GM18511 (cell line): ENCODE results near the gene WFIKKN1.

ENCODE experiments used
- ATAC-seq: cut with Tn5 transposase; IDR thresholded peaks from one replicate; pipeline ENCODE4 v1.9.1; 2021; ENCODE audit warnings: mild to moderate bottlenecking, moderate library complexity; ENCODE audit not compliant: unreplicated experiment

WFIKKN1 gene

DNA sequence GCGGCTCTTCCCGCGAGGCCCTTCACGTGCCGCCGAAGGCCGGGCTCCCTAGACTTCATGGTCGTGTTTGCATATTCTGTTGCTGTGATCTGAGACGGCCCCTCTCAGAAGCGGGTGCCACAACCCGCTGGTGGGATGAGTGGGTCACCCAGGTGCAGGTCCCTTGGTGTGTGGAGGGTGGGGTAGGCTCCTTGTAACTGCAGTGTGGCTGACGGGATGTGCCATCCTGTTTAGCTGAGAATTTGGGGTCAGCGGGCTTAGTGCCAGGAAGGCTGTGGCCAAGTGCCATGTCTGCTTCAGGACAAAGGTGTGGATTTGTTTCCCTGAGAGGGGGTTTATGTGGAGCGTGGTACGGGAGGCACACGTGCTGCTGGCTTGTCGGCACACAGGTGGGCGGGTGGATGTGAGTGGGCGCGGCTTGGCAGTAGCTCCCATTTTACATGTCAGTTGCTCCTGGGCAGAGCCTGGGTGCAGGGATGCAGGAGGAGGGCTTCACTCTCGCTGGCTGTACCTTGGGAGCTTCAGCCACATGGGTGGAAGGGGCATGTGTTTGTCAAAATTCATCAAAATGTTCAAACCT, 9.2 kb upstream of the WFIKKN1 start:
- no peak for ATAC-seq

DNA sequence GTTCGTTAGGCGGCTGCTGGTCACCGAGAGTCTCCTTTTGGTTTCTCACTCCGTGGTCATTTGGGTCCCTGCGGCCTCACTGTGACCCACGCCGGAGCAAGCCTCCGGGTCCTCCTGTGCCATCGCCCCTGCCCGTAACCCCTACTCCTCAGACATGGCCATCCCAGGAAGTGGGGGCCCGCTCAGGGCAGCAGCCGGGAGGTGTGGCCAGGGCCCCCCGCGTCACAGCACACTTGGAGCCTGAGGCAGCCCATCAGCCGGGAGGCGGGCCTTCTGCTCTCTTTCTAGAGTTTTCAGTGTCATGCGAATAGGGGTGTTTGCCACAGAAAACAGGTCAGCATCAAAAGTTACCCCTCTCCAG, 7.9 kb upstream of the WFIKKN1 start:
- ATAC-seq, result no peak

DNA sequence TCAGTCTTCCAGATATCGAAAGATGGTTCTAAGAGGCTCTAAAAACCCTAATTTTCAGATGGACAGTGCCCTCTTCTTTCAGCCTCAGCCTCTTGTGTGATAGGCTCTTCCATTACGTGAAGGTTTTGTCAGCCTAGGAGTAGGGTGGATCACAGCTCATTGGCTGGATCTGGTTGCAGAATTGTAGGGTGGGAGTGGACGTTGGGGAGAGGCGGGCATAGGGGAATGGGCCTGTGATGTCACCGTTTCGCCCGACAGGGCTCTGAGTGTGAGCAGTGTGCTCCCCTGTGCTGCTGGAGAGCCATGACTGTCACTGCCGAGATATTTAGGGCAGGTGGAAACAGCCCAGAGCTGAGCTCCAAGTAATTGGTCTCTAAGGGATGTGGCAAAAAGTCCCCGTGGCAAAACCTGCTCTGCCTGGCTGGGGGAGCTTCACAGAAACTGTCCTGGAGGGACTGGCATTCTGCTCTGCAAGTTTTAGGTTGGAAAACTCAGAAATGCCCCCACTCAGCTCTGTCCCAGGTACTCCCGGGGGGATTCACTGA, 6.2 kb upstream of the WFIKKN1 start:
- ATAC-seq, result no peak

DNA sequence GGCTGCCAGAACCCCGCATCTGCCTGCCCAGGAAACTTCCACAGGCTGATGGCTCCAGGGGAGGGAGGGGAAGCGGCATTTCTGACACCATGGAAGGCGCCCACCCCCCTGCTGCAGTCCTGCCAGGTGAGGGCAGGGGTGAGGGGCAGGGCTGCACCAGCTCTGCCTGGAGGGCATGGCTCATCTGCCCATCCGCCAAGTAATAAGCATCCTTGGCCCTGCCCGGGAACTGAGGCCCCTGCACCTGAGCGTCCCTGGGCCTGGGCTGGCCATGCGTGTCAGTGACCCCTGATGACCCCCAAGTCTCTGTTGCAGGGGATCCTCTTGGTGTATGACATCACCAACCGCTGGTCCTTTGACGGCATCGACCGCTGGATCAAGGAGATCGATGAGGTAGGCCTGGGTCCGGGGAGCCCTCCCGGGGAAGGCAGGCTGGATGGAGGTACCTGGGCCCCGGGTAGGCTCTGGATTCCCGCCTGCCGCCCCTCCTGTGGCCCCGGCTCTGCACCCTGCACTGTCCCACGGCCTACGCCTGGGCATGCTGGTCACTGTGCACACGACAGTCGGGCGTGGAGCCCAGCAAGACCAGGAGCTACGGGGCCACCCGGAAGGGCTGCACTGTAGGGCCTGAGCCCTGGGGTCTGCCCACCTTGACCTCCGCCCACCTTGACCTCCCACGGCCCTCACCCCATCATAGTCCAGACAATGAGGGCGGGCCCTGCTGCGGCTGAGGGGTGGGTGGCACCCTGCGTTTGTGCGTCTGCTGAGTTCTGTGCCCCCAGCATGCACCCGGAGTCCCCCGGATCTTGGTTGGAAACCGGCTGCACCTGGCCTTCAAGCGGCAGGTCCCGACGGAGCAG, 5.4 kb upstream of the WFIKKN1 start:
- ATAC-seq, result no peak

DNA sequence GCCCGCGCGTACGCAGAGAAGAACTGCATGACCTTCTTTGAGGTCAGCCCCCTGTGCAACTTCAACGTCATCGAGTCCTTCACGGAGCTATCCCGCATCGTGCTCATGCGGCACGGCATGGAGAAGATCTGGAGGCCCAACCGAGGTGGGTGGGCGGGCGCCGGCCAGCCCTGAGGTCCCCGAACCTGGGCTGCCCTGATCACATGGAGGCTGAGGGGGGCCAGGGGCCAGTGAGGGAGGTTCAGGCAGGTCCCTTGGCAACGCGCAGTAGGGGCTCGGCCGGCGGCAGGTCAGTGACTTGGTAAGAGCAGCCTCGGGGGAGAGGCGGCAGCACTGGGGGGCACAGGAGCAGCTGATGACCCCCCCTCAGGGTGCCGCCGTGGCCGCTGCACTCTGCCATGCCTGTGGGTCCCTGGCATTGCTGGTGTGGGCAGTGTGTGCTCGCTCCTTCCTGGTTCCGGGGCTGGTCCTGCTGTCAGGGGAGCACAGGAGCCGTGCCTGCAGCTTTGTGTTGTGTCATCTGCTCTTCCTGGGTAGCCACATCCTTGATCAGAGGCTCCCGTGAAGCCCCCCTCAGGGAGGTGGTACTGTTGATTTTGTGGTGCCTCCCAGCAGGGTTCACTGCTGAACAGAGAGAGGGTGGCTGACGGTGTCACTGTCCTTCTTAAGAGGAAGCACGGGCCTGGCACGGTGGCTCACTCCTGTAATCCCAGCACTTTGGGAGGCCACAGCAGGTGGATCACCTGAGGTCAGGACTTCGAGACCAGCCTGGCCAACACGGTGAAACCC, 4.6 kb upstream of the WFIKKN1 start:
- ATAC-seq, result no peak

DNA sequence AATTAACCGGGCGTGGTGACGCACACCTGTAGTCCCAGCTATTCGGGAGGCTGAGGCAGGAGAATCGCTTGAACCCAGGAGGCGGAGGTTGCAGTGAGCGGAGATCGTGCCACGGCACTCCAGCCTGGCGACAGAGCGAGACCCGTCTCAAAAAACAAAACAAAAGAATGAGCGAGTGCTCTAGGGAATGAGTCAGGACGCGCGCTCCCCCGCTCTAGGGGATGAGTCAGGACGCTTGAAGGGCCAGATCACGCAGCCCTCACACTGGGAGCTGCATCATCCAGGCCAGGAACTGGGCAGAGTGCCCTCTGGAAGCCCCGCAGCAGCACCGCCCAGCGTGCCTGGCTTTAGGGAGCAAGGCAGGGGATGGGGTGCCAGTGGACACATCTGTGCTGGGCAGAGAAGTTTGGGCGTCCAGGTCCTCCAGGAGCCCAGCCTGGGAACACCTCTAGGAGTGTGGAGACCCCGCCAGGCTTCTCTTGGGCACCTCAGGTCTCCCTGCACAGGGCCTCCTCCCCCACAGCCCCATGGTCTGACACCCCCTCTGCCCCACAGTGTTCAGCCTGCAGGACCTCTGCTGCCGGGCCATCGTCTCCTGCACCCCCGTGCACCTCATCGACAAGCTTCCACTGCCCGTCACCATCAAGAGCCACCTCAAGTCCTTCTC, 3.9 kb upstream of the WFIKKN1 start:
- no peak for ATAC-seq

DNA sequence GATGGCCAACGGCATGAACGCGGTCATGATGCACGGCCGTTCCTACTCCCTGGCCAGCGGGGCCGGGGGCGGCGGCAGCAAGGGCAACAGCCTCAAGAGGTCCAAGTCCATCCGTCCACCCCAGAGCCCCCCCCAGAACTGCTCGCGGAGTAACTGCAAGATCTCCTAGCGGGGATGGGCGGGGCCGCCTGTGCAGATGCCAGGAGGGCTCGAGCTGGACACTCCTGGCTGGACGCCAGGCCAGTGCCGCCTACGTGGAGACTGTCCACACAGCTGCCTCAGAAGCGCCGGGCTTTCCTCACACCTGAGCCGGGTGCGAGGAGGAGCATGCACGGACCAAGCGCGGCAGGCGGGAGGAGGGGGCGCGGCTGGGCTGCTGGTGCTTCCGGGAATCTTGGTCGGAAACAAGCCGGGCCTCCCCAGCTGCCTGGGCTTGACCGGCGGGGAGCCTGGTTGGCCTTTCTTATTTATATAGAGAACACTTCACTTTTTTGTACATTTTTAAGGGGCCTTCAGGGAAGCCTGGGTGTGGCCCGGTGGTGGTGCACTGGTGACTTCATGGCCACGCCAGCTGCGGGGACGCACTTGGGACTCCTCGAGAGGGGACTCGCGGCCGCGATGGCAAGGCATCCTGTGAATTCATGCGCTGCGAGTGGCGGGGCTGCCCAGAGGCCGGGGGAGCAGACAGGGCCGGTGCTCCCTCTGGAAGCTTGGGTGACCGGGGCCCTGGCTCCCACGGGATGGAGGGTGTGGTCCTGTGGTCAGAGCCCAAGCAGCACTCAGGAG, 3.1 kb upstream of the WFIKKN1 start:
- ATAC-seq, result no peak

DNA sequence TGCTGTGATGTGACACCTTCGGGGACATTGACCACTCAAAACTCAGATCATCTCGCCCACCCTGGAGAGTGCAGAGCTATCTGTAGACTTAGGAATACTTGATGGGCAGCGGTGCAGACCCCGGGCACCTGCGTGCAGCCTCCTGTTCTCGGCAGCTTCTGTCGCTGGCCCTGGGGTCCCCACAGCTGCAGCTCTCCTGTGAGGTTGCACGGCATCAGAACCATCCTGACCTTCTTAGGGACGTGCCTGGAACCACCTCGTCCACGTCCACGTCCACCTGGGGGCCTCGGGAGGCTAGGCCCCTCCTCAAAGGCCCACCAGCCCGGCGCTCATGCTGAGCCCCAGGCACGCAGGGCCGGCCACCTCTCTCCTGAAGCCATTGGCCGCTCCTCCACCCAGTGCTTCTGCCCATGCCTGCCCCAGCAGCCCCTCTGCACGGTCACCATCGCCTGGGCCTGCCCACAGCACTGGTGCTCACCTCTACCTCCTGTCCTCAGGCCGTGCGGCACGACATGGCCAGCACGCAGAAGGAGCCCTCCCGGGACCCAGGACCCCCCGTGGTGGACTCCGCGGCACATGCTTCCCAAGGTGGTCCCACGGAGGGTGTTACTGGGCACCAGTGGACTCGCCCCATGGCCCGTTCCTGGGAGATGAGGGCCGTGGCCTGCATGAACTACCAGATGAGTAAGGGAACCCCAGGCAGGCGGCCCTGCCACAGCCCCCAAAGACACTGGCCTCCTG, 2.3 kb upstream of the WFIKKN1 start:
- ATAC-seq, result no peak

DNA sequence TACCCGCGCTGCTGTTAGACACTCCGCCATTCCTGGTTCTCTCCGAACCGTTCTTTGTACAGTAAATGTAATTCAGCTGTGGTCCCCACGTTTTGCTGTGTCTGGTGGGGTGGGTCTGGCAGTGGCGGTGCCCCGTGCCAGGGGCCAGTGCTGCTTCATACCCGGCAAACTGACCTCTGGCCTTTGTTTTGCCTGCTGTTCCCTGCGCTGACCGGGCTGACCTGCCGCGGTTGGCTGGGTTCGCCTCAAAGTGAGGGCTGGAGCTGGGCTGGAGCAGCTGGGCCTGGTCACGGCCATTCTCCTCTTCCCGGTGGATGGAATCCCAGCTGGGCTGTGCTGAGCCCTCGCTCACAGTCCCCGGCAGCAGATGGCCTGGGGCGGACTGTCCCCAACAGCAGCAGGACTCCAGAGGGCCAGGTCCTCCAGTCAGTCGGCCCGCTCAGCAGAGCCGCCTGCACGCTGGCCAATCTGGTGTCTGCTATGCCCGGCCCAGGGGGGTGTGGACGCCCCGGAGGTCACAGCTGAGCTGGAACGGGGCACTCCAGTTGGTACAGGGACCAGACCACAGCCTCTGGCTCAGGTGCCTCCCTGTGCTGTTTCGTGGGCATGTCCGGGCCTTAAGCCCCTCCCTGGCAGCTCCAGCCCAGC, 1.5 kb upstream of the WFIKKN1 start:
- ATAC-seq, result no peak

DNA sequence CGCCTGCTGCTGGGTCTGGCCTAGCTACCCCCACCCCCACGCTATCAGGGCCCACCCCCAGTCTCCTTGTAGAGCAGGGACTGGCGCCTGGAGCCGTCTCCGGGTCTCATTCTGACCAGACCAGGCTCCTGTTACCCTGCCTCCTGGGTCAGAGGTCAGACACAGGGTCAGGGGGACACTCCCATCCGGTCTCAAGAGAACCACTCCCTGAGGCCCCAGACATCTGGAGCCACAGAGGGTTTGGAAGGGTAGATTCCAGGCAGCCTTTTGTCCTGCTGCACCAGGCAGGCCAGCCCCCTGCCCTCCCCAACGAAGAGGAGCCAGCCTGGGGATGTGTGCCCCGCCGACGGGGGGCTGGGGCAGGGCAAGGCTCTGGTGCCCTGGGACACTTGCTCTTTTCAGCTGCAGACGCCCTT, 944 bp upstream of the WFIKKN1 start:
- no peak for ATAC-seq

DNA sequence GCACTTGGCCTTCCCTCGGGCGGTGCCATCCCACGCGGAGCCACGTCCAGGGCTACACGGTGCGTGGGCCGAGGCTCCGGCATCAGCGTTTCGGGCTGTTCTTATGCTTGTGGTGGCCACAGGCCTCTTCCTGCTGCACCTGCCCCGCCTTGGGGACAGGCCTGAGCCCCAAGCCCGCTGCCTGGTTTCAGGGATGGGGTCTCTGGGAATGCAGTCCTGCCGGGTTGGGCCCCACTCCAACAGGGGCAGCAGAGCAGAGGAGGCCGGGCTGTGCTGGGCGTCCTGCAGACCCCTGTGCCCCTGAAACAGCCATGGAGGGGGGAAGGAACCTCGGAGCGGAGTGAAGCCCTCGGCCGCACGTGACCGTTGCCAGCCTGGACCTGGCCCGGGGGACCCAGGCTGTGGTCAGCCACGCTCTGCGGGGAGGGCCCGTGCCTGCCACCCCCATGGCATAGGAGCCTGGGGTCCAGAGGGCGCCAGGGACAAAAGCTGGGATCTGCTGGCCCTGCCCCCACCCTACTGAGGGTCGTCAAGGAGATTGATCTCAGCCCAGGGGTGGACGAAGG, 453 bp upstream of the WFIKKN1 start:
- ATAC-seq, result no peak

DNA sequence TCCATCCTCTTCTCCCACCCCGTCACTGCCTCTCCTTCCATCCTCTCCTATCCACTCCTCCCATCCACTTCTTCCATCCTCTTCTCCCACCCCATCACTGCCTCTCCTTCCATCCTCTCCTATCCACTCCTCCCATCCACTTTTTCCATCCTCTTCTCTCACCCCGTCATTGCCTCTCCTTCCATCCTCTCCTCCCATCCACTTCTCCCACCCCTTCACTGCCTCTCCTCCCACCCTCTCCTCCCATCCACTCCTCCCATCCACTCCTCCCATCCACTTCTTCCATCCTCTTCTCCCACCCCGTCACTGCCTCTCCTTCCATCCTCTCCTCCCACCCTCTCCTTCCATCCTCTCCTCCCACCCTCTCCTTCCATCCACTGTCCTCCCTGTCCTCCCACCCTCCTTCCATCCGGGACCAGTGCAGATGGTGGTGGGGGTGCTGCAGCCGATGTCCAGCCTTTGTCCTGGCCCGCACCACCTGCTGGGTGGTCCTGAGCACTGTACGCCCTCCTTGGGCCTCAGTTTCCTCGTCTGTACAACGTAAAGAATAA, 1.1 kb downstream of the WFIKKN1 start:
- no peak for ATAC-seq

DNA sequence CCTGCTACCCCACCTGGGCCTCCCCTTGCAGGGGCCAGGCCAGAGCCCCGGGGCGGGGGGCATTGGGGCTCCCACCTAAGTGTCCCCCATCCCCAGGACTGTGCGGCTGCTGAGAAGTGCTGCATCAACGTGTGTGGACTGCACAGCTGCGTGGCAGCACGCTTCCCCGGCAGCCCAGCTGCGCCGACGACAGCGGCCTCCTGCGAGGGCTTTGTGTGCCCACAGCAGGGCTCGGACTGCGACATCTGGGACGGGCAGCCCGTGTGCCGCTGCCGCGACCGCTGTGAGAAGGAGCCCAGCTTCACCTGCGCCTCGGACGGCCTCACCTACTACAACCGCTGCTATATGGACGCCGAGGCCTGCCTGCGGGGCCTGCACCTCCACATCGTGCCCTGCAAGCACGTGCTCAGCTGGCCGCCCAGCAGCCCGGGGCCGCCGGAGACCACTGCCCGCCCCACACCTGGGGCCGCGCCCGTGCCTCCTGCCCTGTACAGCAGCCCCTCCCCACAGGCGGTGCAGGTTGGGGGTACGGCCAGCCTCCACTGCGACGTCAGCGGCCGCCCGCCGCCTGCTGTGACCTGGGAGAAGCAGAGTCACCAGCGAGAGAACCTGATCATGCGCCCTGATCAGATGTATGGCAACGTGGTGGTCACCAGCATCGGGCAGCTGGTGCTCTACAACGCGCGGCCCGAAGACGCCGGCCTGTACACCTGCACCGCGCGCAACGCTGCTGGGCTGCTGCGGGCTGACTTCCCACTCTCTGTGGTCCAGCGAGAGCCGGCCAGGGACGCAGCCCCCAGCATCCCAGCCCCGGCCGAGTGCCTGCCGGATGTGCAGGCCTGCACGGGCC, 1.9 kb downstream of the WFIKKN1 start:
- ATAC-seq, result no peak

DNA sequence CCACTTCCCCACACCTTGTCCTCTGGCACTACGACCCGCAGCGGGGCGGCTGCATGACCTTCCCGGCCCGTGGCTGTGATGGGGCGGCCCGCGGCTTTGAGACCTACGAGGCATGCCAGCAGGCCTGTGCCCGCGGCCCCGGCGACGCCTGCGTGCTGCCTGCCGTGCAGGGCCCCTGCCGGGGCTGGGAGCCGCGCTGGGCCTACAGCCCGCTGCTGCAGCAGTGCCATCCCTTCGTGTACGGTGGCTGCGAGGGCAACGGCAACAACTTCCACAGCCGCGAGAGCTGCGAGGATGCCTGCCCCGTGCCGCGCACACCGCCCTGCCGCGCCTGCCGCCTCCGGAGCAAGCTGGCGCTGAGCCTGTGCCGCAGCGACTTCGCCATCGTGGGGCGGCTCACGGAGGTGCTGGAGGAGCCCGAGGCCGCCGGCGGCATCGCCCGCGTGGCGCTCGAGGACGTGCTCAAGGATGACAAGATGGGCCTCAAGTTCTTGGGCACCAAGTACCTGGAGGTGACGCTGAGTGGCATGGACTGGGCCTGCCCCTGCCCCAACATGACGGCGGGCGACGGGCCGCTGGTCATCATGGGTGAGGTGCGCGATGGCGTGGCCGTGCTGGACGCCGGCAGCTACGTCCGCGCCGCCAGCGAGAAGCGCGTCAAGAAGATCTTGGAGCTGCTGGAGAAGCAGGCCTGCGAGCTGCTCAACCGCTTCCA, 2.7 kb downstream of the WFIKKN1 start:
- no peak for ATAC-seq

DNA sequence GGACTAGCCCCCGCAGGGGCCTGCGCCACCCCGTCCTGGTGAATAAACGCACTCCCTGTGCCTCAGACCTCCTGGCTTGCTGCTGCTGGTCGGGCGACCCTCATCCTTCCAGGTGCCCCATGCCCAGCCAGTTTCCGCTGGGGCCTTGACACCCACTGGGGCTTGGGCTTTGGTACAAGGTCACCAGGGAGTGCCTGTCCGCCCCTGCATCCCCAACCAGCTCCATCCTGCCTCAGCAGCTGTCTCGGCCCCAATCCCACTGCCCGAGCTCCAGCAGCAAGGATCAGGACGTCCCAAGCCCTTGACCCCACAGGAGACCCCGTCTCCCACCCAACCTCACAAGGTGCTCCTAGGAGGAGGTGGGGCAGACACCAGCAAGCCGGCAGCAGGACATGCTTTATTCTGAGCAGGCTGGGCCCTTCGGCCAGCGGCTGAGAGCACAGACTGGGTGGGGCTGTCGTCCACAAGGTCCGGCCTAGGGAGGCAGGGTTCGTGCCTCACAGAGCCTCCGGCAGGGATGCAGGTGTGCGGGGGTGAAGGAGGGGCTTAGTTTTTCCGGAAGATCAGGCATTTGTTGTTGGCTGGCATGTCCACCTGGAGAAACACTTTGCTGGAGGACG, 3.4 kb downstream of the WFIKKN1 start:
- no peak for ATAC-seq

DNA sequence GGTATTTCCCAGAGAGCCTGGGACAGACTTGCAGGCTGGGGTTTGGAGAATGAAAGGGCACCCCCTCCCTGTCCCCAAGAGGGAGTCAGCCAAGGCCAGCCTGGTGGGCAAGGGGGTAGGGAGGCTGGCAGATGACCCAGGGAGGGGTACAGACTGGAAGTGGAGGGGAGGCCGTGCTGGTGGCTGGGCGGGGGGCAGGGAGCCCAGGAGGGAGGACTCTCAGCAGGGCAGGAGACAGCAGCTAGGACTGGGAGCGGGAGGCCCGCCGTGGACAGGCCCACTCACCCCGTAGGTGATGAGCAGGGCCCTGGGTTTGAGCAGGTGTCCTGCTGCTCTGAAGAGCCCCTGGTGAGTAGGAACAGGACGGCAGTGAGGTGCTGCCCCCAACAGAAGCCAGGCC, 4.2 kb downstream of the WFIKKN1 start:
- no peak for ATAC-seq
